NCI-H2196 treated with DMSO at 0.1 percent for 48 hours (cell line): ENCODE data around the gene ENSA.
A peak's percentile ranks its signal among the peaks of the same experiment; 100 is the strongest.
"Not testable (repeated sequence)": the region's sequence is repeated elsewhere in the genome, so short reads cannot be mapped to it uniquely, and the experiment has no call there.

Source experiments
- DNase-seq: peaks from one replicate; lab custom pipeline; 2025; ENCODE audit not compliant: unreplicated experiment; lab: John Stamatoyannopoulos, UW

The ENSA gene

GRCh38 chr1:150629115-150629928, at the start of gene ENSA:
Gene ENSA, minus strand, starts transcription at chr1:150629612. Its CDS starts 142 bp downstream, at chr1:150629470.
- DNase-seq: peak; percentile 97

DNA sequence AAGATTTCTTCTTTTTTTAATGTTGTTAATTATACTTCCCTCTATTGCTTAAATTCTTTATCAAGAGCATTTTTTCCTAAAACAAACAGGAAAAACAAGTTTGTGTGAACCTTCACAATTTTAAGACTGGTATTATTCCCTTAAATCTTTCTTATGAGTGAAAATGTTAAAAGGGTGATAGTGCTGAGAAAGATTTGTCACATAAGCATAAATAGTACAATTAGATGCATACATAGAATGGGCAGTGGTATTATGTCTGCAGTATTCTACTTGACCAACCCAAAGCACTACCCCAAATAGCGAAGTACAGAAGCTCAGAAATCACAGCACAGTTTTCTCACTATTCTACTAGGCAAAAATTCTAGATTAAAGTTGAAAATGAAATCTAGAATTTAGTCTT, 49.6 kb upstream of the ENSA start:
- DNase-seq: no peak

DNA sequence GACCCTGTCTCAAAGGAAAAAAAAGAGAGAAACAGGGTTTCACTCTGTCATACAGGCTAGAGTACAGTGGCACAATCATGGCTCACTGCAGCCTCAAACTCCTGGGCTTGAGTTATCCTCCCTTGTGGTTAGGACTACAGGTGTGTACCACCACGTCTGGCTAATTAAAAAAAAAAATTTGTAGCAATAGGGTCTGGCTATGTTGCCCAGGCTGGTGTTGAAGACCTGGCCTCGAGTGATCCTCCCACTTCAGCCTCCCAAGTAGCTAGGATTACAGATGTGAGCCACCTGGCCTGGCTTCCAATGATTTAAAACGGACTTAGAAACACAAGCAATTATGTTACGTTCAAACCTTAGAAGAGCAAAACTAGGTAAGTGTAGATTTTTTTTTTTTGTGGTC, 45.5 kb upstream of the ENSA start:
- no peak for DNase-seq

GRCh38 chr1:150663321-150663720, 33.9 kb upstream of the ENSA start:
- DNase-seq: no peak

DNA sequence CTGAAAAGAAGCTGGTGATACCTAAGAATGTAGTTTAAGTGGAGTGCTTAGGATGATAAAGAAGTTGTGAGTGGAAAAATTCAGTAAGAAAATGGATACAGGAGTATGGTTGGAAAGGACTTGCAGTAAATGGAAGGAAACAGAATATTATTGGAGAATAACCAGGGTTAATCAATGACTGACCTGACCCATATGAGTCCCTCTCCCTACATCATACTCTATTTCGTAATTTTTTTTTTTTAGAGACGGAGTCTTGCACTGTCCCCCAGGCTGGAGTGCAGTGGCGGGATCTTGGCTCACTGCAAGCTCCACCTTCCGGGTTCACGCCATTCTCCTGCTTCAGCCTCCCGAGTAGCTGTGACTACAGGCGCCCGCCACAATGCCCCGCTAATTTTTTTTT, 33.4 kb upstream of the ENSA start:
- DNase-seq: no peak

DNA sequence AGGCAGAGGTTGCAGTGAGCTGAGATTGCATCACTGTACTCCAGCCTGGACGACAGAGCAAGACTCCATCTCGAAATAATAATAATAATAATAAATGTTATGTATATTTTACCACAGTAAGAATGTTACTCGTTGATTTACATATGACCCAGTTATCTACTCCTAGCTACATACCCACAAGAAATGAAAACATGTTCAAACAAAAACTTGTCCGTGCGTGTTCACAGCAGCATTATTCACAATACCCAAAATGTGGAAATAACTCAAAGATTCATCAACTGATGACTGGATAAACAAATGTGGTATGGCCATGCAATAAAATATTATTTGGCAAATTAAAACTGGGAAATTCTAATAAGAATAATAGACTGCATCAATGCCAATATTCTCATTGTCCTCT, 31.7 kb upstream of the ENSA start:
- no peak for DNase-seq

DNA sequence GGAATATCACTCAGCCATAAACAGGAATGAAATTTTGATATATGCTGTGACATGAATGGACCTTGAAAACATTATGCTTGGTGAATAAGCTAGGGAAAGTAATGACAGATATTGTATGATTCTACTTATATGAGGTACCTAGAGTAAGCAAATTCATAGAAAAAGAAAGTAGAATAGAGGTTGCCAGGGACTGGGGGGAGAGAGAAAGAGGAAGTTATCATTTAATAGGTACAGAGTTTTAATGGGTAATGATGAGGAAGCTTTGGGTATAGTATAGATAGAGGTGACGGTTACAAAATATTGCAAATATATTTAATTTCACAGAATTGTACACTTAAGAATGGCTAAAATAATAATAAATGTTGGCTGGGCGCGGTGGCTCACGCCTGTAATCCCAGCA, 31.2 kb upstream of the ENSA start:
- no peak for DNase-seq

DNA sequence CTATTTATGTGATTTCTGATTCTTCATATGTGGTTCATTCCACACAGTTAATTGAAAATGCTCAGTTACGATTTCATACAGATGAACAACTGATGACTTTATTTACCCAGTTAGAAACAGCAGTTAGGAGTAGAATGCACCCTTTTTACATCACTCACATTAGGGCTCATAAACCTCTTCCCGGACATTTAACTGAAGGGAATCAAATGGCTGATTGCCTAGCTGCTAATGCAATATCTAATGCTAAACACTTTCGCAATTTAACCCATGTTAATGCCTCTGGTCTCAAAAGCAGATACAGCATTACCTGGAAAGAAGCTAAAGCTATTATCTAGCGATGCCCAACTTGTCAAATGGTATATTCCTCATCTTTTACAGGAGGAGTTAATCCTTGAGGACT, 27.7 kb upstream of the ENSA start:
- DNase-seq: not testable (repeated sequence)

DNA sequence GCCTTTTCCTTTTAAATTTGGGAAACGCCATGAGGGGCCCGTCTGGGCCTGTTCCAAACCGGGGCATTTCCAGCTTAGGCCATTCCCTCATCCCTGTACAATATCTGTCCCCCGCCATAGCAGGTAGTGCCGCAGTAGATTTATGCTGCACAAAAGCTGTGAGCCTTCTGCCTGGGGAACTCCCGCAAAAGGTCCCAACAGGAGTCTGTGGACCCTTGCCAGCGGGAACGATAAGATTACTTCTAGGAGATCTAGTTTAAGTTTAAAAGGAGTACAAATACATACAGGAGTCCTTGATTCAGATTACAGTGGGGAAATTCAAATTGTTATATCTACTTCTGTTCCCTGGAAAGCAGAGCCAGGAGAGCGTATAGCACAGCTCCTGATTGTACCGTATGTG, 25.2 kb upstream of the ENSA start:
- DNase-seq: not testable (repeated sequence)

- peak; percentile 53 for DNase-seq
Observed at GRCh38 chr1:150650193-150650592, 20.8 kb upstream of the ENSA start.

DNA sequence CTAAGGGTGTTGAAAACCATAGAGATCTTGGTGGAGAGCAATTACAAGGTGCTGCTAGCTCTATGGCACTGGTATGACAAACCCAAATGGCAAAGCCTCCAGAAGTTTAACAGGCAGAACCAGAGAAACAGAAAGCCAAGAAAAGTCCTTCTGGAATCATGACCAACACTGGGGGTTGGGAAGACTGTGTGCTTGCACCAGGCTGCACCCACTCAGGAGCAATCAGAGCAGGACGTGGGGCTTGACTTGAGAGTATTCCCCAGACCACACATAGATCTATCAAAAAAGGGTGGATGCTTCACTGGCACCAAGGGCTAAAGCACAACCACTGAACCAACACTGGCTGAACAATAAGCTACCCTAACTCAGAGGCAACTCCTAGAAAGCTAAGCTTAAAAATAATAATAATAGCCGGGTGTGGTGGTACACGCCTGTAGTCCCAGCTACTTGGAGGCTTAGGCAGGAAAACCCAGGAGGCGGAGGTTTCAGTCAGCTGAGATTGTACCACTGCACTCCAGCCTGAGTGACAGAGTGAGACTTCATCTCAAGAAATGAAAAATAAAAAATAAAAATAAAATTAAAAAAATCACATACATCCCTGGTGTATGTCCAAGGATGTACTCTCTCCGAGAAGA, 20.1 kb upstream of the ENSA start:
- DNase-seq: no peak

- no peak for DNase-seq
Observed at GRCh38 chr1:150642296-150642695, 12.9 kb upstream of the ENSA start.

DNA sequence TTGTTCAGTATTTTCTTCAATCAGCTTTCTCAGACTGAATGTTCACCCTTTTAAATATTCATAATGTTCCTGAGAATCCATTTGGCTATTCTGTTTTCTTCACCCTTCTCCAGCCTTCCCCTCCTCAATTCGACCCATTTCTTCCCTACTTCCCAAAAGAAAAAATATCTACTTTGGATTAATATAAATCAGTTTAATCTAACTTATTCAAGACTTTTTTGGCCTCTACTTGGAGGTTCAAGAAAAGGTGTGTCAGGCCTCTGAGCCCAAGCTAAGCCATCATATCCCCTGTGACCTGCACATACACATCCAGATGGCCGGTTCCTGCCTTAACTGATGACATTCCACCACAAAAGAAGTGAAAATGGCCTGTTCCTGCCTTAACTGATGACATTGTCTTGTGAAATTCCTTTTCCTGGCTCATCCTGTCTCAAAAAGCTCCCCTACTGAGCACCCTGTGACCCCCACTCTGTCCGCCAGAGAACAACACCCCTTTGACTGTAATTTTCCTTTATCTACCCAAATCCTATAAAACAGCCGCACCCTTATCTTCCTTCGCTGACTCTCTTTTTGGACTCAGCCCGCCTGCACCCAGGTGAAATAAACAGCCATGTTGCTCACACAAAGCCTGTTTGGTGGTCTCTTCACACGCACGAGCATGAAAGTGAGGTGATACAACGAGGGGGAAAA, 11.9 kb upstream of the ENSA start:
- DNase-seq: not testable (repeated sequence)

DNA sequence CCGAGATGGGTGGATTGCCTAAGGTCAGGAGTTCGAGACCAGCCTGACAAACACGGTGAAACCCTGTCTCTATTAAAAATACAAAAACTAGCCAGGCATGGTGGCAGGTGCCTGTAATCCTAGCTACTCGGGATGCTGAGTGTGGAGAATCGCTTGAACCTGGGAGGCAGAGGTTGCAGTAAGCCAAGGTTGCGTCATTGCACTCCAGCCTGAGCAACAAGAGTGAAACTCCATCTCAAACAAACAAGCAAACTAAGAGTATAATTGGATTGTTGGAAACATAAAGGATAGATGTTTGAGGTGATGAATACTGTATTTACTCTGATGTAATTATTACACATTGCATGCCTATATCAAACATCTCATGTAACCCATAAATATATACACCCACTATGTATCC, 9.0 kb upstream of the ENSA start:
- peak; percentile 48 for DNase-seq

- not testable (repeated sequence) for DNase-seq
Observed at GRCh38 chr1:150634839-150635622, 5.6 kb upstream of the ENSA start.

DNA sequence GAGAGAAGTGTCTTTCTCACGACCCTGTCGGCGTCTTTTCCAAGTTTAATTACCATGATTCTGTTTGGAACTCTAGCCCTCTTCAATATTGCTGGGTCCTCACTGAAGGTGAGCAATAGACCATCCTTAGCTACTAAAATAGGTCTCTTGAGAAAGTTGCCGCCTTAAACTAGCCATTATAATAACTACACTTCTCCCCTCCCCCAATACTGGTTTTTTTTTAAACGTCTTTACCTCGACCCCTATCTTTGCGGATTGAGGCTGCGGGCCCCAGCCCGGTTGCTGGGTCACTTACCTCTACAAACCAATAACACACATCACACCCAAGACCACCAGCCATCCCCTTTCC, 672 bp downstream of the ENSA start:
- no peak for DNase-seq

GRCh38 chr1:150627826-150628410, 1.5 kb downstream of the ENSA start:
- DNase-seq: no peak

GRCh38 chr1:150626150-150626549, 3.3 kb downstream of the ENSA start:
- no peak for DNase-seq

DNA sequence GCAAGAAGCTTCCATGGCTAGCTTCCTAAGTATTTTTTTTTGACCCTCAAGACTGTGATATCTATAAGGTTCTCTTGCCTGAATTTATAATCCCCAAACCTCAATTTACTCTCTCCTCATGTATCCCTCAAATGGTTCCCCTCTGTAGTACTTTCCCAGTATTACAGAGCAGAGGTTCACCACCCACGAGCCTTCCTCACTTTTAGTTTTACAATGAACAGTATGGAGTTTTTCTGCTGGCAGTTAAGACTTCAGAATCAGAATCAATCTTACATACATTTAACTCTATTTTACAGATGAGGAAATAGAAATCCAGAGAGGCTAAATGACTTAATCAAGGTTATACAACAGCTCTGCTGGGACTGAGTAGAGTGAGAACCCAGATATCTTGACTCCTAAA, 4.9 kb downstream of the ENSA start:
- not testable (repeated sequence) for DNase-seq

GRCh38 chr1:150624134-150624533, 5.3 kb downstream of the ENSA start:
- not testable (repeated sequence) for DNase-seq
